ENCODE results near the gene LAGE3. TPM values are rescaled to one million over a fixed set of nuclear protein-coding genes. Genes with fewer than 3 reads are reported as not detected.

Gene LAGE3
- total RNA-seq, 4 donors from 2014 or later, result 26.0 to 72.5 (median 29.3) TPM

DNA sequence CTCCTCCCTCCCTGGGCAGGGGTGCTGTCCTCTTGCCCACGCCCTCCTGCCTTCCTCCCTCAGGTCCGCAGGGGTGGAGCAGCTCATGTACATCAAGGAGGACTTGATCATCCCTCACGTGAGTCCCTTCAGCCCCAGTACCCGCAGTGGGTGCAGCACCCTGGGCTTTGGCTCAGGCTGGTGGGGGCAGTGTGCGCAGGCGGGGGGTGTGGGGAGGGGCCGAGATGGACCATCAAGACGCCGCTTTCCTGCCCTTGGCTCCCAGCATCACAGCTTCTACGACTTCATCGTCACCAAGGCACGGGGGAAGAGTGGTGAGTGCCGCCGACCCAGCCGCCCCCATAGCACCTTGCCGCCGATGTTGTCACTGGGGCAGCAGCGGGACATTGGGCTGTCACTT lies 29.5 kb downstream of the LAGE3 start:
- DNase-seq, result no peak
- Histone ChIP-seq H3K36me3 (peaks cover 0 to 27% of the 10 kb centered on the region in 2 donors), H3K27me3 (no peaks in the 10 kb centered on the region), H3K4me1 (peaks cover 4 to 5% of the 10 kb centered on the region in 2 donors), H3K4me3 (no peak overlapping the region), H3K9me3 (no peaks in the 10 kb centered on the region), H3K27ac (no peak overlapping the region)
- no peak for ATAC-seq
- intact Hi-C loops (cut with DNase I; ENCODE audit: low total_unique reads), result no loop called here
- TF ChIP-seq, protein P1, sequence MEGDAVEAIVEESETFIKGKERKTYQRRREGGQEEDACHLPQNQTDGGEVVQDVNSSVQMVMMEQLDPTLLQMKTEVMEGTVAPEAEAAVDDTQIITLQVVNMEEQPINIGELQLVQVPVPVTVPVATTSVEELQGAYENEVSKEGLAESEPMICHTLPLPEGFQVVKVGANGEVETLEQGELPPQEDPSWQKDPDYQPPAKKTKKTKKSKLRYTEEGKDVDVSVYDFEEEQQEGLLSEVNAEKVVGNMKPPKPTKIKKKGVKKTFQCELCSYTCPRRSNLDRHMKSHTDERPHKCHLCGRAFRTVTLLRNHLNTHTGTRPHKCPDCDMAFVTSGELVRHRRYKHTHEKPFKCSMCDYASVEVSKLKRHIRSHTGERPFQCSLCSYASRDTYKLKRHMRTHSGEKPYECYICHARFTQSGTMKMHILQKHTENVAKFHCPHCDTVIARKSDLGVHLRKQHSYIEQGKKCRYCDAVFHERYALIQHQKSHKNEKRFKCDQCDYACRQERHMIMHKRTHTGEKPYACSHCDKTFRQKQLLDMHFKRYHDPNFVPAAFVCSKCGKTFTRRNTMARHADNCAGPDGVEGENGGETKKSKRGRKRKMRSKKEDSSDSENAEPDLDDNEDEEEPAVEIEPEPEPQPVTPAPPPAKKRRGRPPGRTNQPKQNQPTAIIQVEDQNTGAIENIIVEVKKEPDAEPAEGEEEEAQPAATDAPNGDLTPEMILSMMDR (IDR thresholded peaks at IDR 0.05 in 4 of 5, conservative IDR thresholded peaks at IDR 0.05 in 1 of 5), result no peak
- TF ChIP-seq POLR2A (IDR thresholded peaks at IDR 0.05), result no peak
- in situ Hi-C loops (cut with MboI; ENCODE audit: low sequenced_read_pairs in 4 of 4), result no loop called here

GRCh38 chrX:154448484-154448883 lies 30.6 kb downstream of the LAGE3 start:
- ATAC-seq, result no peak
- DNase-seq, result no peak
- no peak overlapping the region for H3K4me3 ChIP-seq
- intact Hi-C loops (cut with DNase I; ENCODE audit: low total_unique reads) (no loop called here), in situ Hi-C loops (cut with MboI; ENCODE audit: low sequenced_read_pairs in 4 of 4) (no loop called here)
- H3K9me3 ChIP-seq, result no peaks in the 10 kb centered on the region
- peaks cover 4 to 6% of the 10 kb centered on the region in 2 donors for H3K4me1 ChIP-seq
- TF ChIP-seq, protein P1 (IDR thresholded peaks at IDR 0.05 in 4 of 5, conservative IDR thresholded peaks at IDR 0.05 in 1 of 5), result no peak
- TF ChIP-seq POLR2A (IDR thresholded peaks at IDR 0.05), result no peak
- H3K36me3 ChIP-seq, result peaks cover 0 to 27% of the 10 kb centered on the region in 2 donors
- no peak overlapping the region for H3K27ac ChIP-seq
- H3K27me3 ChIP-seq, result no peaks in the 10 kb centered on the region

- intact Hi-C loops (cut with DNase I; ENCODE audit: low total_unique reads), result no loop called here
- TF ChIP-seq, protein P1 (IDR thresholded peaks at IDR 0.05 in 4 of 5, conservative IDR thresholded peaks at IDR 0.05 in 1 of 5), result no peak
- TF ChIP-seq POLR2A (IDR thresholded peaks at IDR 0.05), result no peak
- ATAC-seq (no peak), DNase-seq (no peak)
- Histone ChIP-seq H3K9me3 (no peaks in the 10 kb centered on the region), H3K4me3 (no peak overlapping the region), H3K27ac (no peak overlapping the region), H3K27me3 (no peaks in the 10 kb centered on the region), H3K4me1 (peaks cover 4 to 8% of the 10 kb centered on the region in 2 donors), H3K36me3 (peaks cover 0 to 31% of the 10 kb centered on the region in 2 donors)
- in situ Hi-C loops (cut with MboI; ENCODE audit: low sequenced_read_pairs in 4 of 4), result no loop called here
Observed at GRCh38 chrX:154446430-154446829, 32.7 kb downstream of the LAGE3 start.

GRCh38 chrX:154445776-154446175 lies 33.3 kb downstream of the LAGE3 start:
- TF ChIP-seq, protein P1 (IDR thresholded peaks at IDR 0.05 in 4 of 5, conservative IDR thresholded peaks at IDR 0.05 in 1 of 5), result no peak
- no peak for TF ChIP-seq POLR2A (IDR thresholded peaks at IDR 0.05)
- DNase-seq, result no peak
- H3K9me3 ChIP-seq, result no peaks in the 10 kb centered on the region
- in situ Hi-C loops (cut with MboI; ENCODE audit: low sequenced_read_pairs in 4 of 4) (no loop called here), intact Hi-C loops (cut with DNase I; ENCODE audit: low total_unique reads) (no loop called here)
- no peak for ATAC-seq
- no peak overlapping the region for H3K4me3 ChIP-seq
- no peak overlapping the region for H3K27ac ChIP-seq
- H3K4me1 ChIP-seq, result peaks cover 4 to 8% of the 10 kb centered on the region in 2 donors
- H3K36me3 ChIP-seq, result peaks cover 0 to 35% of the 10 kb centered on the region in 2 donors
- H3K27me3 ChIP-seq, result no peaks in the 10 kb centered on the region

DNA sequence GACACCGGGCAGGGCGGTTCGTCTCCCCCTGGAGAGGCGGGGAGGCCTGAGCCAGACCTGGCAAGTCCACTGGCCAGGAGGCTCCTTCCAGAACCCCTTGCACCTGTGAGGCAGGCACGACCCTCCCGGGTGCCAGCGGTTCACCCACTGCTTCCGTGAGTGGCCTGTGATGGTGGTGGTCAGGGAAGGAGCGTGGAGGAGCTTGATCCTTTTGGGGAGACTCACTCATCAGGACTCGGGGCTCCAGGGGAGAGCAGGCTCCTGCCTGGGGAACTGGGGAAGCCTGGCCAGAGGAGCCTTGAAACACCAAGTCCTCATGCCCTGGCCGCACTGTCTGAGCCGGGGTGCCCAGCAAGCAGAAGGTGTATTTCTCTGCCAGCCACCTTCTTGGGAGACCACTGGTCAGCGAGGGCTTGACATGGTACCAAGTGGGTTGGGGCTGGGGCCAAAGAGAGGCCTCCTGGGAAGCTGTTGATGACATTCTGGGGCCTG lies 34.3 kb downstream of the LAGE3 start:
- Histone ChIP-seq H3K4me3 (peak overlapping the region; percentile 58 to 64 (median 62)), H3K27me3 (no peaks in the 10 kb centered on the region), H3K27ac (peak overlapping the region; percentile 84 to 94 (median 91)), H3K9me3 (no peaks in the 10 kb centered on the region), H3K4me1 (peaks cover 4 to 8% of the 10 kb centered on the region in 2 donors), H3K36me3 (peaks cover 0 to 27% of the 10 kb centered on the region in 2 donors)
- ATAC-seq (peak in 1 of 2 donors; percentile 31), DNase-seq (no peak)
- intact Hi-C loops (cut with DNase I; ENCODE audit: low total_unique reads) (loop anchor here (1.0 kb wide), 1 partner anchor 34 kb away; no protein-coding TSS in a partner anchor), in situ Hi-C loops (cut with MboI; ENCODE audit: low sequenced_read_pairs in 4 of 4) (no loop called here)
- TF ChIP-seq POLR2A (IDR thresholded peaks at IDR 0.05), result no peak
- TF ChIP-seq, protein P1 (IDR thresholded peaks at IDR 0.05 in 4 of 5, conservative IDR thresholded peaks at IDR 0.05 in 1 of 5), result no peak
